Cerebellar nuclear complex (tissue), 1 donor: ENCODE results near the gene HTR7.

Source experiments
- DNase-seq, 2 experiments: peaks; one replicate each; lab custom pipeline; 2025; lab: John Stamatoyannopoulos, UW

Gene HTR7

GRCh38 chr10:90804354-90804753 is 53.5 kb downstream of the HTR7 start:
- no peak for DNase-seq

DNA sequence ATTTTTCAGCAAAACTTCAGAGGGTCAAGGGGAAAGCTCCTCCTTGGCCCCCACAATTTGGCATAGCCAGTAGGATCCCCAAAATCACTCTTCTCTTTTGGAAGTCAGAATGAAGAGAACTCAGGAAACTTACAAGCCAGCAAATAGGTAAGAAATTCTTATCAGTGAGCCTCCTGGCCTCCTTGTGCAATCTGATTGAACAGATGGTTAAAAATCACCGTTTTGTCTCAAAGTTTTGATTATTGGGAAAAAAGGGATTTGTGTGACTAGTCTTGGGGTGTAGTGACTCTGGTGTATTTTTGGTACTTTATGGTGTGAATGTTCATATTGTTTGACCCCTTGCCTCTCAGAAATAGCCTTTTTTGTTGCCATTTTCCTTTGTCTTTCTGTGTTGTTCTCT is 56.2 kb downstream of the HTR7 start:
- no peak for DNase-seq

DNA sequence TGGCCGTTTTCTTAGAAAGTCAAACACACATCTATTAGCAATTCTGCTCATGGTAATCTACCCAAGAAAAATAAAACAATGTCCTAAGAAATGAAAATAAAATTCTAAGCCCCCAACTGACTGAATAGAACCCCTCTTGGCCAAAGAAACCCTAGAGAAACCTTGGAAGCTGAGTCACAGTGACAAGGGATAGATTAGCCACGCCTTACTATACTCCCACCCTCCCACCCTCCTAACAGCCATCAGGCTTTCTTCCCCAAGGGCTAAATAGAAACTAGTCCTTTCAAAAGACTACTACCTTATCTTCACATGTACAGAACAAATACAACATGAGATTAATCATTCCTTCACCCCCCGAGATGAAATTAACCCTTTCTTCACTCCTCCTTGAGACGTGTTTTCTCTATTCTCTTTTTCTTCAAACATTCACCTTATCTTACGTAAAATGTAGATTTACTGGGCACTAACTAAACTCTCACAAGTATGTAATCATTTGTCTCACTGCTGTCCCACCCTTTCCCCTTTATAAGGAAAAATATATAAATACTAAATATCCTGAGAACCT is 57.5 kb downstream of the HTR7 start:
- DNase-seq, result no peak

GRCh38 chr10:90799172-90799571 is 58.7 kb downstream of the HTR7 start:
- no peak for DNase-seq

GRCh38 chr10:90798482-90798881 is 59.4 kb downstream of the HTR7 start:
- no peak for DNase-seq

DNA sequence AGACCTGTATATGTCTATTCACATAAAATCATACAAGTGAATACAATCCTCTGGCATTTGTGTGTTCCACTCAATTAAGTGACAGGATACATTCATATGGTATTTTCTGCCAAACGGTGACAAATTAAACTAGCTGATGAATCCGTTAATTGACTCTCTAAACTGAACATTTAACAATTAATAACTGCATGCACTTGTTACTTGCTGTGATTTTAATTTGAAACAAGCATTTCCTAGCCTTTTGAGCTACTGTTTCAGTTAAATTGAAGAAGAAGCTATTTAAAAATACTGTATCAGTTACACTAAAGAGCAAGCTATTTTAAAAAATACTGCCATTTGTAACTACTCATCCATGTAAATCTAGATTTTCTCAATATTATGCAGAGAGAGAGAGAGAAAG is 67.4 kb downstream of the HTR7 start:
- DNase-seq, result no peak

- no peak for DNase-seq
Observed at GRCh38 chr10:90788968-90789367, 68.9 kb downstream of the HTR7 start.

- DNase-seq, result no peak
Observed at GRCh38 chr10:90788199-90788491, 69.7 kb downstream of the HTR7 start.

- DNase-seq, result no peak
Observed at GRCh38 chr10:90787393-90788198, 70.2 kb downstream of the HTR7 start.

GRCh38 chr10:90785782-90786181 is 72.1 kb downstream of the HTR7 start:
- no peak for DNase-seq

DNA sequence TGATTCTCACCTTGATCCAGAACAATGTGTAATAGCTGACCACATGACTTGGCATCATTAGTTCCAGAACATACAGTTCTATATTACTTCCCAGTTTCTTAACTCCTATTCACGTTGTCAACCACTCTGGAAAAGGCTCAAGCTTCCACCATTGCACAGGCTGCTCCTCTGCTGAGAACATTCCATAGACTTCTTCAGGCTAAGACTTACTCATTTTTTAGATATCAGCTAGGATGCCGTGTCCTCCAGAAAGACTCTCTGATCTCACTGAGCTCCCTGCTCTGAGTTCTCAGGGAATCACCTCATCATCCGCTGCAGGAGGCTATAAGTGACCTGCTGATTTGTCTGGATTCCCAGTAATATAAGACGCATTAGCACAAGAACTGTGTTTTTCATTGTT is 73.1 kb downstream of the HTR7 start:
- no peak for DNase-seq

- no peak for DNase-seq
Observed at GRCh38 chr10:90780488-90780887, 77.4 kb downstream of the HTR7 start.

GRCh38 chr10:90779548-90779947 is 78.3 kb downstream of the HTR7 start:
- no peak for DNase-seq

GRCh38 chr10:90777621-90778020 is 80.2 kb downstream of the HTR7 start:
- DNase-seq, result no peak

DNA sequence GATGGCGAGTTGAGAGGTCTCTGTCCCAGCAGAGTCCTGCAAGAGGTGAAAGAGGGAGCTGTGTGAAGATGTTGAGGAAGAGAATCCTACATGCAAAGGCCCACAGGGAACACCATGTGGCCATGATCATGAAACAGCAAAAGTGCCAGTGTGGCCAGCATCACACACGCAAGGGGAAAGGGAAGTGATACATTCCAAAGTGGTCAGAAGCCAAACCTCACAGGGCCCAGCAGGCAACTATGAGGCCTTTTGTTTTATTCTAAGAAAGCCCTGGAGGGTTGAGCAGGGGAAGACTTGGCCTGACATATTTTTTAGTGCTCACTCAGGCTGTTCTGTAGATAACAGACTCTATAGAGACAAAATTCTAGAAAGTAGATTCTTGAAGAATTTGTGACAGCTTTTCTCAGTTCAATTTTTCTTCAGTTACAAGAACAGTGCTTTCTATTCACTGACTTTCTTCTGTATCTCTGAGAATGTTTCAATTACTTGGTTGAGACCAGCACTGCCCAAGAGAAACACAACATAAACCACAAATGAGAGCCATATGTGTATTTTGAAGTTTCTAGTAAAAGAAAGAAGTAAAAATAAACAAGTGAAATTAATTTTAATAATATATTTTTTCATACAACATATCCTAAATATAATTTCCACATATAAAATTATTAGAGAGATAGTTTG is 82.3 kb downstream of the HTR7 start:
- no peak for DNase-seq

- no peak for DNase-seq
Observed at GRCh38 chr10:90769946-90770841, 87.6 kb downstream of the HTR7 start.

DNA sequence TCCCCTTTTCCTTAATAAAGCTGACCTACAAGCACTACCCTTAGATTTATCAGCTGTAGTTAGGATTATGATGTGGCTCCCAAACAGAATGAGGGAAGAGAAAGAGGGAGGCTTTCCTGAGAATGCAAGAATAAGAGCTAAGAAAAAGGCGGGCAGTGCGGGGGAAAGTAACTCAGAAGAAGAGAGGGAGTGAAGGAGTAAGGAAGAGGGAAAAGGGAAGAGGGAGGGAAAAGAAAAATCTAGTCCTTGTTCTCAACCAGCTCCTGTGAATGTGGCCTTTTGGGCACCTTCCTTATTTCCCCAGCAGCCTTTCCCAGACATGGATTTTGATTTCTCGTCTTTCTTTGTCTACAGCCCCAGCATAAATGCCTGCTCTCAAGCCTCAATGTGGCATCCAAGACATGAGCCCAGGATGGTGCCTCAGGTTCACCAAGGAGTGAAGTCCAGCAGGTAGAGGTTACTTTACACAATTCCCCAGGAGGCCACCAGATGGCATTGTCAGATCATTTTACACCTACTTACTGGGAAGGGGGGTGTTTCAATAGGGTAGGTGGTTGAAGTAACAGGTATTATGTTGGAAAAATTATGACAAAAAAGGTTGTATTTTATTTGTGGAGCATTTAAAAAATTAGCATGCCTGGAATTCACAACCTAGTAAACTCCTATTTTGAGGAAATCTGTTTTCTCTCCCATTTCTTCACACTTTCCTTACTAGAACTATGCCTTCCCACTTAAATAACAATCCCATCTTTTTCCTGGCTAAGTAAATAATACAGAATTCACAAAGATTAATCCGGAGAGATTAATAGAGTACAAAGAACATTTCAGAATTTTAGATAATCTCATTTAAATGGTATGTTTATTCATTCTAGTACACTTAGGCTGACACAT is 106.5 kb downstream of the HTR7 start:
- no peak for DNase-seq

DNA sequence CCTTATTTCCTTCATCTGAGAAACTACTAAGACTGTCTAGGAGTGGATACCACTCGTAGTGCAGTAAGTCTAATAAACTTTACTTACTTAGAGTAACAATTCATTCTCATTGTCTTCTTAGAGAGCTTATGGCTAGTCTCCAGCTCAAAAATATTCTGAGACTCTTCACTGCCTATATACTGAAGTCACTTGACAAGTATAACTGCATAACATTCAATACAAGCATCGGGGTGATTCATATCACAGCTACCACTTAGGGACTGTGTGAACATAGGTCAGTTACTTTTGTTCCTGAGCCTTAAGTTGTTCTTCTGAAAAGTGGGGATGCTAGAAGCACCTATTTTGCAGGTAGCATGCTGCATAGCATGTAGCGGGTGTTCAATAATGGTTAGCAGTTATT is 111.0 kb downstream of the HTR7 start:
- no peak for DNase-seq

DNA sequence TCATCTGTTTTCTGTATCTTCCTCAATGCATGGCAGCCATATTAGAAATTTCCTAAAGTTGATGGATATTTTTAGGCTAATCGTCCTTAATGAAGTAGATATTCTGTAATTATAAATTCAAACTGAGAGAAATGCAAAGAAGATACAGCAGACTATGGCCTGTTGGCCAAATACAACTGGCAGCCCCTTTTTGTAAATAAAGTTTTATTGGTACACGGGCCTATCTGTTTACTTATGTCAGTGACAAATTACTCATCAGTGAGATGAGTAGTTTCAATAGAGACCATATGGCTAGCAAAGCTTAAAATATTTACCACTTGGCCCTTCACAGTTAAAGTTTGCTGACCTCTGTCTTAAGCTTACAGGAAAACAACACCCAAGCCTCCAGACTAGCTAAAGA is 112.3 kb downstream of the HTR7 start:
- DNase-seq, result no peak

GRCh38 chr10:90743291-90743690 is 114.5 kb downstream of the HTR7 start:
- no peak for DNase-seq

- DNase-seq, result no peak
Observed at GRCh38 chr10:90741926-90742565, 115.8 kb downstream of the HTR7 start.
